ENCODE data around the gene KRT76. TPM values are rescaled to one million over a fixed set of nuclear protein-coding genes. Genes with fewer than 3 reads are reported as not detected.

The KRT76 gene
- total and polyA plus RNA-seq, 2 experiments from 2014 or later, result not detected

DNA sequence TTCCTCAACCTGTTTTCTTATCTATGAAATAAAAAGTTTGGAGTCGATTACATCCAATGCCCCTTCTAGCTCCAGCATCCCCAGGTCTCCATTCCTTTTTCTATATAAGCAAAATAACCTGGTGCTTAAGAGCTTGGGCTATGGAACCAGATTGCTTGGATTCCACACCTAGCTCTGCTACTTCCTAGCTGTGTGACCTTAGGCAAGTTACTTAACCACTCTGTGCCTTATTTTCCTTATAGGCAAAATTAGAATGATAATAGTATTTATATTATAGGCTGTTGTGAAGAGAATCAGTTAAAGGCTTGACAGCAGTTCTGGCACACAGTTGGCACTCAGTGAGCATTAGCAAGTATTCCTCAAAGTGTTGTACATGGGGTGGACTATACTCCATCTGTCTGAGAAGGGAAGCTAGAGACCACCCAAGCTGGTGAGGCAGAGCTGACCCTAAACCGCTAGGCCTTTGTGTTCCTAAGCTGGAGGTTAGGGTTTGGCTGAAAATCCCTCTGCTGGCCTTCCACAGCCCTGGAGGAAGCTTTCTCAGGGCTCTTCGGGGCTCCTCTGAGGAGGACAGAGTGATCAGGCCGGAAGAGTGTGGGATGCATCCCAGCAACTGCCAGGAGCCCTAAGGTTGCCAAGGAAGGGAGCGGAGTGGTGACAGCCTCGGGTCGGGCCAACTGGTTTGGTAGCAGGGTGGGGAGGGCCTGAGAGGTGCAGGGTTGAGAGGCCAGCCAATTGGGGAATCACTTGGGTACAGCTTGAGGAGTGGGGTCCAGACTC is 42.8 kb upstream of the KRT76 start:
- H3F3A ChIP-seq (ENCODE audit: insufficient read depth), result no peaks in the 10 kb centered on the region
- no peaks in the 10 kb centered on the region for H3K9me2 ChIP-seq (ENCODE audit: insufficient read depth)
- H3K79me2 ChIP-seq (ENCODE audit: insufficient read depth), result no peaks in the 10 kb centered on the region
- no peak overlapping the region for H3K4me2 ChIP-seq (ENCODE audit: unreplicated experiment)
- no peak overlapping the region for H3K4me3 ChIP-seq
- in situ Hi-C loops (cut with MboI), result no loop called here
- H2AFZ ChIP-seq, result no peak overlapping the region
- TF ChIP-seq EZH2 (IDR thresholded peaks at IDR 0.05; ENCODE audit: insufficient read depth, poor library complexity, severe bottlenecking) (no peak), EZH2phosphoT487 (IDR thresholded peaks at IDR 0.05; ENCODE audit: insufficient read depth, low read depth) (no peak)
- no peaks in the 10 kb centered on the region for H3K36me3 ChIP-seq (ENCODE audit: low read depth)
- no peaks in the 10 kb centered on the region for H4K20me1 ChIP-seq (ENCODE audit: insufficient read depth)
- no peak for DNase-seq
- peaks cover 38% of the 10 kb centered on the region for H3K27me3 ChIP-seq (replicated peaks; ENCODE audit: insufficient read depth)
- no peak overlapping the region for H3K9ac ChIP-seq
- WGBS, 2 experiments (ENCODE audit: low coverage in 1 of 2, low lambda C conversion rate in 2 of 2, missing lambda C conversion rate in 2 of 2), result 58 to 61% methylated on average over 5 to 7 of the region's 7 CpGs
- H3K4me1 ChIP-seq (ENCODE audit: insufficient read depth), result peaks cover 9% of the 10 kb centered on the region; the same call in 1 of the 2 replicates
- no peaks in the 10 kb centered on the region for H3K9me3 ChIP-seq (ENCODE audit: low read depth)
- no peak overlapping the region for H3K27ac ChIP-seq

DNA sequence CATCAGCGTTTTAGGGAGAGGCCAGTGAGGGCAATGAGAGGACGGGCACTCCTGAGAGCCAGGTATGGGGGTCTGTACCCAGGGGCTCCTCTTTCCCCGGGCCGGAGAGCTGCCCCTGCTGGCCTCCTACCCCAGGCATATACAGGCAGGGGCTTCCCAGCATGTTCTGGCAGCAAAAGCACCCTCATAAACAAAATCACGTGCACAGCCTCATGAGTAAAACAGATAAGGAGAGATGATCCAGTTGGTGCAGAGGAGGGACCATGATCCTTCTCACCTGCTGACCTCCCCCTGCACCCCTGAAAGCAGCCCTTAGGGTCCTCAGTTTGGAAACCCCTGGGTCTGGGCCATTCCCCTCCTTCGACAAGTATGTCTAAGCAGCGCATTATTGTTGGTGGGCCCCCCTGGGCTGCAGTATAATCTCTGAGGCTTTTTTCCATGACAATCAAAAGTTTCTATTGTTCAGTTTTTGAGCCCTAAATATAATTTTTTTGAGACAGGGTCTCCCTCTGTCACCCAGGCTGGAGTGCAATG is 41.8 kb upstream of the KRT76 start:
- H3K4me2 ChIP-seq (ENCODE audit: unreplicated experiment), result no peak overlapping the region
- H3F3A ChIP-seq (ENCODE audit: insufficient read depth), result no peaks in the 10 kb centered on the region
- no peaks in the 10 kb centered on the region for H3K36me3 ChIP-seq (ENCODE audit: low read depth)
- H3K79me2 ChIP-seq (ENCODE audit: insufficient read depth), result no peaks in the 10 kb centered on the region
- H3K27me3 ChIP-seq (replicated peaks; ENCODE audit: insufficient read depth), result peaks cover 41% of the 10 kb centered on the region
- H3K9ac ChIP-seq, result no peak overlapping the region
- no peak overlapping the region for H3K4me3 ChIP-seq
- H4K20me1 ChIP-seq (ENCODE audit: insufficient read depth), result no peaks in the 10 kb centered on the region
- H3K4me1 ChIP-seq (ENCODE audit: insufficient read depth), result peaks cover 19% of the 10 kb centered on the region; the same call in 1 of the 2 replicates
- no peak for TF ChIP-seq EZH2 (IDR thresholded peaks at IDR 0.05; ENCODE audit: insufficient read depth, poor library complexity, severe bottlenecking)
- DNase-seq, result no peak
- no peak overlapping the region for H3K27ac ChIP-seq
- no peaks in the 10 kb centered on the region for H3K9me2 ChIP-seq (ENCODE audit: insufficient read depth)
- 58 to 63% methylated on average over 7 of the region's 7 CpGs for WGBS, 2 experiments (ENCODE audit: low coverage in 1 of 2, low lambda C conversion rate in 2 of 2, missing lambda C conversion rate in 2 of 2)
- no peaks in the 10 kb centered on the region for H3K9me3 ChIP-seq (ENCODE audit: low read depth)
- in situ Hi-C loops (cut with MboI), result no loop called here
- no peak overlapping the region for H2AFZ ChIP-seq

DNA sequence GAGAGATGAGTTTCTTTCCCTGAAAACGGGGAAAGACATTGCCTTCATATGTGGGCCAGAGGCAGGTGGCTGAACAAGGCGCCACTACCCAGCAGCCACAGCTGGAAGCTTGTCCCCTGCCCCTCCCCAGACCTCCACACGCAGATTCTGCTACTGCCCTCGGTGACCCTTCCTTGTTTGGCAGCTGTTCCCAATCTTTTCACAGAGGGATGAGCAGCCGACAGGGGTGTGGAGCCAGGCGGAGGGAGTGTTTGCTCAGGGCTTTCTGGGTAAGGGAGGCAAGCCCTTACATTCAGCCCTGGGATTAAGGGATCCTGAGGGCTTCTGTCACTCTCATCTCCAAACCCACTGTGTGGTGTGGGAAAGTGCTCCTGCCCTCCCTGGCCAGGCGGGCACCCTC is 41.2 kb upstream of the KRT76 start:
- Histone ChIP-seq H3K4me1 (ENCODE audit: insufficient read depth) (peaks cover 19% of the 10 kb centered on the region; the same call in 1 of the 2 replicates), H3K9me3 (ENCODE audit: low read depth) (no peaks in the 10 kb centered on the region), H3K79me2 (ENCODE audit: insufficient read depth) (no peaks in the 10 kb centered on the region), H3K27me3 (replicated peaks; ENCODE audit: insufficient read depth) (peaks cover 41% of the 10 kb centered on the region), H2AFZ (no peak overlapping the region), H3K9ac (no peak overlapping the region), H3F3A (ENCODE audit: insufficient read depth) (no peaks in the 10 kb centered on the region), H3K4me2 (ENCODE audit: unreplicated experiment) (no peak overlapping the region), H3K4me3 (no peak overlapping the region), H3K27ac (no peak overlapping the region), H4K20me1 (ENCODE audit: insufficient read depth) (no peaks in the 10 kb centered on the region), H3K36me3 (ENCODE audit: low read depth) (no peaks in the 10 kb centered on the region), H3K9me2 (ENCODE audit: insufficient read depth) (no peaks in the 10 kb centered on the region)
- no peak for TF ChIP-seq EZH2 (IDR thresholded peaks at IDR 0.05; ENCODE audit: insufficient read depth, poor library complexity, severe bottlenecking)
- TF ChIP-seq EZH2phosphoT487 (IDR thresholded peaks at IDR 0.05; ENCODE audit: insufficient read depth, low read depth), result no peak
- 45 to 49% methylated on average over 7 of the region's 7 CpGs for WGBS, 2 experiments (ENCODE audit: low coverage in 1 of 2, low lambda C conversion rate in 2 of 2, missing lambda C conversion rate in 2 of 2)
- in situ Hi-C loops (cut with MboI), result no loop called here
- DNase-seq, result no peak

DNA sequence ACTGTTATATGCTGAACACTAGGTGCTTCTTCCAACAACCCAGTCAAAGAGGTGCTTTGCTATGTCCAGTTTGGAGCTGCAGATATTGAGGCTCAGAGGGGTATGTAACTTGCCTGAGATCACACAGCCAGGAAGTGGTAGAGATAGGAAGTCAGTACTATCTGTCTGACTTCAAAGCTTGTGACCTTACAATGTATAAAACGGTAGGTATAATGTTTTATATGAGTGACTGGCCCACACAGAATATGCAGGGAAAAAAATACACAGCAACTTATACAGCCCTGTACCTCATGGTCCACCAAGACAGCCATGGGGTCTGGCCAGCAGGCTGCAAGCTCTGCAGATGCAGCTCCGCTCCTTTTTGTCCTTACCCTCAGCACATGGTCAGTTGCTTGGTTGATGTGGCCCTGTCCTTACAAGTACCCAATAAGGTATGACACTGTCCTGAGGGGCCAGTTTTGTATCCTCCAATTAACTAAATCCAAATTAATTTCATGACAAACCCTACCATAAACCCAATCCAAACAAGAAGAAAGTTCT is 40.6 kb upstream of the KRT76 start:
- H3K9me3 ChIP-seq (ENCODE audit: low read depth), result no peaks in the 10 kb centered on the region
- no peak overlapping the region for H3K9ac ChIP-seq
- H3K4me3 ChIP-seq, result no peak overlapping the region
- H3K27me3 ChIP-seq (replicated peaks; ENCODE audit: insufficient read depth), result peaks cover 47% of the 10 kb centered on the region
- TF ChIP-seq EZH2 (IDR thresholded peaks at IDR 0.05; ENCODE audit: insufficient read depth, poor library complexity, severe bottlenecking), result no peak
- TF ChIP-seq EZH2phosphoT487 (IDR thresholded peaks at IDR 0.05; ENCODE audit: insufficient read depth, low read depth), result no peak
- no peak for DNase-seq
- H2AFZ ChIP-seq, result no peak overlapping the region
- H3K79me2 ChIP-seq (ENCODE audit: insufficient read depth), result no peaks in the 10 kb centered on the region
- 68 to 70% methylated on average over 2 of the region's 2 CpGs for WGBS, 2 experiments (ENCODE audit: low coverage in 1 of 2, low lambda C conversion rate in 2 of 2, missing lambda C conversion rate in 2 of 2)
- H3K27ac ChIP-seq, result no peak overlapping the region
- no peaks in the 10 kb centered on the region for H4K20me1 ChIP-seq (ENCODE audit: insufficient read depth)
- no peaks in the 10 kb centered on the region for H3K36me3 ChIP-seq (ENCODE audit: low read depth)
- in situ Hi-C loops (cut with MboI), result no loop called here
- H3K4me1 ChIP-seq (ENCODE audit: insufficient read depth), result peaks cover 19% of the 10 kb centered on the region; the same call in 1 of the 2 replicates
- H3K4me2 ChIP-seq (ENCODE audit: unreplicated experiment), result no peak overlapping the region
- H3K9me2 ChIP-seq (ENCODE audit: insufficient read depth), result no peaks in the 10 kb centered on the region
- H3F3A ChIP-seq (ENCODE audit: insufficient read depth), result no peaks in the 10 kb centered on the region

All from GM23248 (cell line).